ELR (cell line): ENCODE data around the gene MTHFD2L.
"Not testable (repeated sequence)": the region's sequence is repeated elsewhere in the genome, so short reads cannot be mapped to it uniquely, and the experiment has no call there.

Experiments
- DNase-seq: peaks from one replicate; pipeline ENCODE4 v3.0.0-alpha.2; 2015; ENCODE audit warnings: low read depth

Gene MTHFD2L

DNA sequence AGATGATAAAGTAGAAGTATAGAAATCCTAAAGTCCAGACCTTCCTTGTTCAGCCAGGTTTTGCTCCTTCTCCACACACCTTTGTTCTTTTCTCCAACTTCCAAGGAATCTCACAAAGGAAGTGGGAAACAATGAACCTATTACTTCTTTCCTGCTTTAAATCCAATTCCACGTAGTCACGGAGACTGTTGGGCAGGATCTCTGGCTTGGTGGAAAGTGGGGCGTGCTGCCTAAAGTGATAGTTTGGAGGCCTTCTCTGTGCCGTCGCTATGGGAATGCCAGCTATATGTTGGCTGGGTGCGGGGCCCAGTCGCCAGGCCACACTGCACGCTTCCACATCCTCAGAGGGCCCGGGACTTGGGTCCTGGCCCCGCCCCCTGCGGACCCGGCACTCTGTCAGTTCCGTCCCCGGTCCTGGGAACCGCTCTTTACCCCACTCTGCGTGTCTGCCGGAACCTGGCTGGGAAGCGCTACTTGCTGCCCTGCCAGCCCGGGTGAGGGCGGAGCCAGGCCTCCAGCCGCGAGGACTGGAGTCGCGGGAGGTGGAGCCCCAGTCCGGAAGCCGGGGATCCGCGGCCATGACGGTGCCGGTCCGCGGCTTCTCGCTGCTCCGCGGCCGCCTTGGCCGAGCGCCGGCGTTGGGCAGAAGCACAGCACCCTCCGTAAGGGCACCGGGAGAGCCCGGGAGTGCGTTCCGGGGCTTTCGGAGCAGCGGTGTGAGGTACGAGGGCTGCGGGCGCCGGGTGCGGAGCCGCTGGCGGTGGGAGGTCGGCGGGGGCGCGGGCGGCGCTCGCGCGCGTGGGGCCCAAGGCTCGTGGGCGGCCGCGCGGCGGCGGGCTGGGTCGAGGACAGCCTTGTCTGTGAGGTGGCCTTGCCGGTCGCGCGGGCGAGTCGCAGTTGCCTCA, at the start of gene MTHFD2L:
Gene MTHFD2L, plus strand, starts transcription at position 558 of the 905 bp plus-strand sequence. Its CDS starts 21 bp downstream, at position 579.
- peak; percentile 96 for DNase-seq

DNA sequence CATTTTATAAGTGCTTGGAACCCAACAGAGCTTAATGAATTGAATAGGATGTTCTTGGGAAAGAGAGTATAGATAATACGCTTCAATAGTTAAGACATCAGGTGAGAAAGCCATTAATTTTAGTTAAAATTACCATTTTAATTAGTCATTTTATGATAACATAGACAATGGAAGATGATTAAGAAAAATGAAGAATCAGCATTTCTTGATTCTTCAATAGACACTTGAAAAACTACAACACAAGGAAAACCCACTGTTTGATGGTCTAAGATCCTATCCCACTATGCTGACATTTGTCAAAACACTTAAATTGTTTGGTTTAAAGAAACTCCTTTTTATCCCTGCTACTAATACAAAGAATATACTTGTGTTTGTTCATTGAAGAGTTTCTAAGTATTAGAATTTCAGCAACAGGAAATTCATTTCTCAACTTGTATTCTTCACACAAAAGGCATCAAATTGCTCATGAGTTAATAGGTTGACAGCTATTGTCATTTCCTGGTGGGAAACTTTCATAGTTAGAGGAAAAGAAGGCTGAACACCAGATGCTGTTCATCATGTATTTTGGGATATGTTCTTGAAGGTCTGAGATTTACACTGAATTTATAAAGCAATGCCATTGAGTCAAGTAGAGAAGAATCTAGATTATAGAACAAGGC, 49.3 kb upstream of the MTHFD2L start:
- DNase-seq = no peak

DNA sequence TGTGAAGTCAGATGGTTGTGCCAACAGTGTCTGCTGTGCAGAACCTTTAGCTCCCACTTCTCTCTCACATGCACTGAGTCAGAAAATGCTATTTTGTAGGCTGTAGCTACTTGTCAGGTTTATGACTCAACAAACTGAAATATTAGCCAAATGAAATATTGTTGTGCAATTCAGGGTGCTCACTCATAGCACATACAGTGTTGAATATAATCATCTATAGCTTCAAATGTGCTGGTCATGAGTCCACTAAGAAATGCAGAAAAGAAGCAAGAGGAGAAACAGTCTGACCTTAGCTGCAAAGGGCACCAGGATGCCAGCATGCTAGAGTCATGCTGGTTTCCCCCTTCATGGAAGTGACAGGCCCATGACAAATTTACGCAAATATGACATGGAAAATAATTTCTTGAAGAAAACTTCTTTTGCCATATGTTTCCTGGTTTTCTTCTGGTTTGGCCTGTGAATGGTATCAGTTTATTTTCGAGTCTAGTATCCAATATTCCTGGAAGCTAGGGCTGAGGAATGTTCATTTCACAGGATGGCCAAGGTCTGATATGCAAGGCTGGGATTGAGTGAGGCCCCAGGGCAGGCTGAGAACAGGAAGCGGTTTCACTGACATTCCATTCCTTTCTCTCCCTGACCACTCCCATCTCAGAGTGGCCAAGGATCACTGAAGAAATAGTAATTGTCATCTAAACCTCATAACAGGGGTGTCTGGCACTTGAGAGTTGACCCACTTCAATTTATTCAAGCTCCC, 48.6 kb upstream of the MTHFD2L start:
- peak; percentile 98 for DNase-seq

DNA sequence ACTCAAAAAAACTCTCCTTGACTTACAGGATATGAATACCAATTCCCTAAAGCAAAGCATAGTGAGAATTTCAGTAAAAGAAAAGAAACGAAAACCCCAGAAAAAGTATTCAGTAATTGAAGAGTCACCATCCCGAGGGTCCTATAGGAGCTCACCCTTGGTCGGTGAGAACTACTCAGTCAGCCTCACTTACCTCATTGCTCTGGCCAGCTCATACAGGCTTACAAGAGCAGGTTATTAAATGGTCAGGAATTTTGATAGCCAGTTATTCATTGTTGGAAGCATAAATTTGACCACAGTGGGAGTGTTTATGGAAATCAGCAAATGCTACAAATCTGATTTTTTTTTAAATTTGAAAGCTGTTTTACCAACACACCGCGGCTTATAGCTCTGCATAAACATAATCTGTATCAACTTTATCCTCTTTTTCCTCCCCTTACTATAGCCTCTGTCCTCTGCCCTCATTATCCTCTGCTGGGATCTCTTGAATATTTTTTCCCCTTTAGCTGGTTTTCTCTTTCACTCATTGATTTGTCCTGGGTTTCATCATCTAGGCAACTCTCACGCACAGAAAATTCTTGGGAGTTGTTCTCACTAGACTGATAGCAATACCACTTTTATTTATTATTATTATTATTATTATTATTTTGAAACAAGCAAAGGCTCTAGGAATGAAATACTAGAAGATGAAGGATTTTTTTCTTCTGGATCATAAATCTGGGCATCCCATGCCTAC, 47.9 kb upstream of the MTHFD2L start:
- DNase-seq = peak; percentile 97

DNA sequence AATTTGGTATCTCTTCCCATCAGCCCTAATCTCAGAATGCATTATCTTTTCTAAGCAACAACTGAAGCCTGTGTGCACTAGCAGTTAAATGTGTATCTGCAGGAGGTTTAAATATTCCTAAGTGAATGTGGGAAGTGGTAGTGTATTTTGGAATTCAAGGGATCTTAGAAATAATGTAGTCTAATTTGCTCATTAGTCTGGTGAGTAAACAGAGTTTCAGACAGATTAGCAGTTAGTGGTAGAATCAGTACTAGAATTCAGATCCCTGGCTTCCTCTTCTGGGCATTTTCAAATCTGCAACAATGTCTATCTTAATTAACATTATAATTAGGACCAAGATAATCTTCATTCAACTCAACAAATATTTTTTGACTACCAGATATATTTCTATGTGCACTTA, 47.2 kb upstream of the MTHFD2L start:
- no peak for DNase-seq

DNA sequence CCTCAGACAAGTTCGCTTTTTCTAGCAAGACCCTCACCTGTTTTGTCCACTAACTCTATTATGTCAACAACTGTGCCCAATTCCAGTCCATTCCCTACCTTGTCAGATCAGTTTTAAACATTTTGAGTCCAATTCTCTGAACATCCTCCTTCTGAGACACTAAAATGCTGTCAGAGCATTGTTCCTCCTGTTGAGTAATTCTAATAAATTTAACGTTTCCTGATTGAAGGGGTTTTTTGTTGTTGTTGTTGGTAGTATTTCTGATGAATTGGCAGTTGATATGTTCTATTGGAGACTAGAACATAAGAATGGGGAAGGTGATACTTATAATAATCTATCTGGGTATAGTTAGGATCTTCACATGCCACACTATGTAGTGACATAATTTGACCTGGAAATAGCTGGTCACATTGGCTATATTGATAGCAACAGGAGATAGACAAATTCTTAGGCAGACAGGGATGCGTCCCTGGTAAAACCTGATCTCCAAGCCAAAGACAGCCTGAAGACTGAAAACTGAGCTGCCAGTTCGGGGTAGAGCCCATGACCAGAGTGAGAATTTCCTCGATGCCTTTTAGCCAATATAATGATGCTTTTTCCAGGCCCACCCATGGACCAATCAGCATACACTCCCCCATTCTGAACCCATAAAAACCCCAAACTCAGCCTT, 46.5 kb upstream of the MTHFD2L start:
- DNase-seq = no peak

DNA sequence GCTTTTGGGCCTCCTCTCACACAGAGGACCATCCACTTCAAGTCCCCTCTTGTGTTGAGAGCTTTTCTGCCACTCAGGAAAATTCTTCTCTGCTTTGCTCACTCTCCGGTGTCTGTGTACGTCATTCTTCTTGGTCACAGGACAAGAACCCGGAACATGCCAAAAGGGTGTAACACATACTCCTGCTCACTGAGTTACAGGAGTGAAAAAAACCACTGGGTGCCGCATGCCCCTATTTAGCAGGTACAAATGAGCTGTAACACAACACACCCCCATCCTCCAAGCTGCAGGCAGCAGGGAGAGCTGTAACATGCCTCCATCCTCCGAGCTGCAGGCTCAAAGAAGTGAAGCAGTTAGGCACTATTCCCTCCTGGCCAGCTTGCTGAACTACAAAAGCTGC, 45.9 kb upstream of the MTHFD2L start:
- DNase-seq = peak; percentile 40

DNA sequence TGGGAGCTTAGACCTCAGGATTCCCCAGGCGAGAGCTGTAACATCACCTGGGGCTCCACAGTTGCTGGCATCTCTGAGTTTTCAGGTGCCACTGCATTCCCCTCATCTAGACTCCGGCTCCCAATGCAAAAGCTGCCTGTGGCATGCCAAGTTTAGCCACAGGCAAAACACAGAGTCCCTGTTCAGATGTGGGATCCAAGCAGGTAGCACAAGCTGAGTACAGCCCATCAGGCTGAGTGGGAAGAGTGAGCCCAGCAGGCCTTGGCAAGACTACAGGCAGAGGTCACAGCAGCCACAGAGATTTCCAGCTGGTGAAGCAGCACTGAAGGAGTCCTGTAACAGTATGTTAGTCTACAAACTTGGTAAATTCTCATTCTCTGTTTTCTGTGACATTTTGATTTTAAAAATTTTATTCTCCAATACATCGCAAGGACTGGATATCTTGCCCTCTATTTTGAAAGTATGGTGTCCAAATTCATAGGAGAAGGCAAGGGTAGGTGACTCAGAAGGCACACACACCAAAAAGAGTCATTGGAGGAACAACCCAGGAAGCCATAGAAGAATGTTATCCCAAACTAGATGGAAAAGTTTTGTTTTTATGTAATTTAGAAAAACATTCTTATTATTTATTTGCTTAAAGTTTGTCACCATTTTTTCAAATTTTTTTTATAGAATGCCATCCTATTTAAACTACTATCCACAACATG, 45.4 kb upstream of the MTHFD2L start:
- DNase-seq = peak; percentile 25

DNA sequence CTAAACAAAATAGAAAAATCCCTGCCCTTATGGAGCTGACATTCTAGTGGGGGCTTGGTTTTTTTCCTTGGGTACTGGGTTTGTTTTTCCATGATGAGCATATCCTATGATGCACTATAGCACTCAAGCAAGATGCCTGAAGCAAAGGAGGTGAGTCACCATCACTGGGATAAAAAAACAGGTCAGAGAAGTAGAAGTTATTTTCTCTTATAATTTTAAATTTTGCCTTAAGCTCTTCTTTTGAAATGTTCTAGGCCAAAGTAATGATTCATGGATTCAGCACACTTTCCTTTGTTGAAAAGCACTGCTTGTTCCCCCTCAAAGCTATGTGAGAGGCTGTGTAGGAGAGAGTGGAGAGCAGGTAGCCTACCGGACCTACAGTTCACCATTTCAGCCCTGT, 43.7 kb upstream of the MTHFD2L start:
- peak; percentile 90 for DNase-seq

DNA sequence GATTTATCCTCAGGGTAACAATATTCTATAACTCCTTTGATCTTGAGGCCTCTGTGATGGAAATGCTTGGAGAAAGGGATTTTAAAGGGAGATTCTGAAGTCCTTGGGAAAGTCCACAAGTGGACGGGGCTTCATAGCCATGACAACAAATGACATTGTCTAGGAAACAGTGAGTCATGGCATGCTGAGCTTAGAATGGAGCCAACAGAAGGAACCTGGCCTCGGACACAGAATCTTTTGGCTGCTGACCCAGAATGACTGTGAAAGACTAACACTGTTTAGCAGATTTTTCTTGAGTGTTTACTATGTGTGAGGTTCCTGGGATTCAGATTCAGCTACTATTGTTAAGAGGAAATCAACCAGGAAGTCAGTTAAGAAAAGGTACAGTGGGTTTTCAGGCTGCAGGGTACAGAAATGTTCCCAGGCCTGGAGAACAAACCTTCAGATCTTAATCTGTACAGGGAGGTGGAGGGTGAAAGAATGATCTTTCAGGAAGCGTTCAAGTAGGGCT, 40.8 kb upstream of the MTHFD2L start:
- DNase-seq = peak; percentile 90

DNA sequence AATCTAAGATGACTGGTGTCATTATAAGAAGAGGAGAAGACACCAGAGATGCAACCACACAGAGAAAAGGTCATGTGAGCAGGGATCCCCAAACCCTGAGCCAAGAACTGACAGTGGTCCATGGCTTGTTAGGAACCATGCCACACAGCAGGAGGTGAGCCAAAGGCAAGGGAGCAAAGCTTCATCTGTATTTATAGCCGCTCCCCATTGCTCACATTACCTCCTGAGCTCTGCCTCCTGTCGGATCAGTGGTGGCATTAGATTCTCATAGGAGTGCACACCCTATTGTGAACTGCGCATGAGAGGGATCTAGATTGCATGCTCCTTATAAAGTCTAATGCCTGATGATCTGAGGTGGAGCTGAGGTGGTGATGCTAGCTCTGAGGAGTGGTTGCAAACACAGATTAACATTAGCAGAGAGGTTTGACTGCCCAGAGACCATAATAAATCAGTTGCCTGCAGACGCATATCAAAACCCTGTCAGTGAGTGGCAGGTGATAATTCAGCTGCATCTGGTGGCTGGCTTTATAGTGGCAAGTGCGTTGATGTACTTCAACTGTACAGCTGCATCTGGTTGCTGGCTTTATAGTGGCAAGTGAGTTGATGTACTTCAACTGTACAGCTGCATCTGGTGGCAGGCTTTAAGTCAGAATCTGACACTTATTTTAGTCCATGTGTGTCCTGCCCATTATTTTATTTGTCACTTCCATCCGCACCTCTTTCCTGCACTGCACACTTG, 39.1 kb upstream of the MTHFD2L start:
- DNase-seq = no peak

DNA sequence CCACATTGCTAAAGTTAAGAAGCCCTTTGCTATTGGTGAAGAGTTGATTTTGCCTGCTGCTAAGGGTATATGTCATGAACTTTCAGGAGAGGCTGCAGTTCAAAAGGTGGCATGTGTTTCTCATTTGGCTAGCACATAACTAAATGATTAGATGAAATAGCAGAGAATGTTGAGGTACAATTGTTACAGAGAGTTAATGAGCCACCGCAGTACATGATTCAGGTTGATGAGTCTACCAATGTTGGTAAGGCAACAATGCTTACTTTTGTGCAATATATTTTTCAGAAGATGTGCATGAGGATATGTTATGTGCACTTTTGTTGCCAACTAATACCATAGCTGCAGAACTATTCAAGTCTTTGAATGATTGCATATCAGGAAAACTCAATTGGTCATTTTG, 37.8 kb upstream of the MTHFD2L start:
- no peak for DNase-seq

DNA sequence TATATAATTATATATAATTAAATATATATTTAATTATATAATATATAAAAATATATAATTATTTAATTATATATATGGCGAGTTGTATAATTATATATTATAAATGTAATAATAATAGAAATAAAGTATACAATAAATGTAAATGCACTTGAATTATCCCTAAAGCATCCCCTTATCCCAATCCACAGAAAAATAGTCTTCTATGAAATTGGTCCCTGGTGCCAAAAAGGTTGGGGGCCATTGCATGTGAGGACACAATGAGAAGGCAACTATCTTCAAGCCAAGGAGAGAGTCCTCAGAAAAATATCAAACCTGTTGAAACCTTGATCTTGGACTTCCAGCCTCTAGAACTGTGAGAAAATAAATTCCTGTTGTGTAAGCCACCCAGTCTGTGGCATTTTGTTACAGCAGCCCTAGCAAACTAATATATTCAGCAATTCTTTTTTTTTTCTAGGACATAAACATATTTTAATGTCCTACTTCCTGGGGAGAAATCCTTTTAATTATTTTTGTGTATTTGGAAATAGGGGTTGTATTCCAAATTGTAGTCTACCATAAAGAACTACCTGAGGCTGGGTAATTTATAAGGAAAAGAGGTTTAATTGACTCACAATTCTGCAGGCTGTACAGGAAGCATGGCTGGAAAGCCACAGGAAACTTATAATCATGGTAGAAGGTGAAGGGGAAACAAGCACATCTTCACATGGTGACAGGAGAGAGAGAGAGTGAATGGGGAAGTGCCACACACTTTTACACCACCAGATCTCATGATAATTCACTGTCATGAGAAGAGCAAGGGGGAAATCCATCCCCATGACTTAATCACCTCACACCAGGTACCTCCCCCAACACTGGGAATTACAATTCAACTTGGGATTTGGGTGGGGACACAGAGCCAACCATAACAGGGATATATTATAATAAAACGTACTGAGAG, 36.0 kb upstream of the MTHFD2L start:
- no peak for DNase-seq

DNA sequence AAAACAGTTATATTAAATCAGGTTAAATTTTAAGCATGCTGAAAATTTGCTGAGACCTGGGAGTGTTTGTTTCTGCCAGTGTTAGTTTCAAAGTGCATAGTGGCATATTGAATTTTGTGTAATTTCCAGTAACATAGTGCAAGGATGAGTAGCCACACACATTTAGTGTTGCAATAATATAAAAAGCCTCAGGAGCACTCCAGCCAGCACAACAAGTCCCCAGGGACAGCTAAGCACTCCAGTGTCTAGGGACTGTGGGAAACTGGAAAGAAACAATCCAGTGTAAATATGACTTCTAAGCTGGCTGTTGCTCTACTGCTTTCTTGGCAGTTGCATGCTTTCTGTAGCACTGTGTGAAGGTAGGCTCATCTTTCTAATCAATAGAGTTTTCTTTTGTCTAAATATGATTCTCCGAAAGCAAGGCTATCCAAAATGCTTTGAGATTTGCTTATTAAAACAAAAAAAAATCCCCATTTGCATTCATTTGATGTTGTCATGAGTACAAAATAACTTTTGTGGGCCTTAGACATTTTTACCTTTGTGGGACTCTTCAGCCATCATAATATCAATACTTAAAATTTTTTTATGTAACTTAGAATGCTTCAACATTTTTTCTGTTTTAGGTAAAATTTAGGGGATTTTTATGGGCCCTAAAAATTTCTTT, 34.7 kb upstream of the MTHFD2L start:
- peak; percentile 20 for DNase-seq

DNA sequence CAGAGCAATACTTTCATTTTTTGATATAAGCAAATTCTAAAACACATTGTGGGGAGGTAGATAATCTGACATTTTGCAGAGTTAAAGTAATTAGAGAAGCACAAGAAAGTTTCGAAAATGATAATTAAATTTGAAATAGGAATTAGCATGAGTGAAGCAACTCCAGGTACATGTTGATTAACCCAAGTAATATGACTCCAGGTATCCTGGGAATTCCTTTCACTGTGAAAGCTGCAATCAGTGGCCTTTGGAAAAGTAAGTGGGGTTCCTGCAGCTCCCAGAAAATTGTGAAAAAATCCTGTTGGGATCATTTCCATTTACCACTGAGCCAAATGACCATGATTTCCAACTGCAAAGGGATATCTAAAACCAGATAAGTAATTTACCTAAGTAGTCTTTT, 32.9 kb upstream of the MTHFD2L start:
- DNase-seq = no peak

DNA sequence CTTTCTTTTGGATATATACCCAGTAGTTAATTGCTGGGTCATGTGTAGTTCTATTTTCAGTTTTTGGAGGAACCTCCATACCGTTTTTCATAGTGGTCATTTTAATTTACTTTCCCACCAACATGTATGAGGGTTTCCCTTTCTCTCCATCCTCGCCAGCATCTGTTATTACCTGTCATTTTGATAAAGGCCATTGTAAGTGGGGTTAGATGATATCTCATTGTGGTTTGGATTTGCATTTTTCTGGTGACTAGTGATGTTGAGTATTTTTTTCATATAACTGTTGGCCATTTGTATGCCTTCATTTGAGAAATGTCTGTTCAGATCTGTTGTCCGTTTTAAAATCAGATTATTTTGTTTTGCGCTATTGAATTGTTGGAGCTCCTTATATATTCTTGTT, 30.2 kb upstream of the MTHFD2L start:
- DNase-seq = no peak

DNA sequence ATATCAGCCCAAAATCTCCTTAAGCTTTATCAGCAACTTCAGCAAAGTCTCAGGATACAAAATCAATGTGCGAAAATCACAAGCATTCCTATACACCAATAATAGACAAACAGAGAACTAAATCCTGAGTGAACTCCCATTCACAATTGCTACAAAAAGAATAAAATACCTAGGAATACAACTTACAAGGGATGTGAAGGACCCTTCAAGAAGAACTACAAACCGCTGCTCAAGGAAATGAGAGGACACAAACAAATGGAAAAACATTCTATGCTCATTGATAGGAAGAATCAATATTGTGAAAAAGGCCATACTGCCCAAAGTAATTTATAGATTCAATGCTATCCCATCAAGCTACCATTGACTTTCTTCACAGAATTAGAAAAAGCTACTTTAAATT, 27.1 kb upstream of the MTHFD2L start:
- DNase-seq = not testable (repeated sequence)

DNA sequence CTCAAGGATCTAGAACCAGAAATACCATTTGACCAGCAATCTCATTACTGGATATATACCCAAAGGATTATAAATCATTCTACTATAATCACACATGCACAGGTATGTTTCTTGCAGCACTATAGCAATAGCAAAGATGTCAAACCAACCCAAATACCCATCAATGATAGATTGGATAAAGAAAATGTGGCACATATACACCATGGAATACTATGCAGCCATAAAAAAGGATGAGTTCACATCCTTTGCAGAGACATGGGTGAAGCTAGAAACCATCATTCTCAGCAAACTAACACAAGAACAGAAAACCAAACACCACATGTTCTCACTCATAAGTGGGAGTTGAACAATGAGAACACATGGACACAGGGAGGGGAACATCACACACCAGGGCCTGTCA, 25.7 kb upstream of the MTHFD2L start:
- not testable (repeated sequence) for DNase-seq
